Testis (tissue), 3 donors: ENCODE data around the gene CLEC10A. TPM values are rescaled to one million over a fixed set of nuclear protein-coding genes. Genes with fewer than 3 reads are reported as not detected.

ENCODE experiments used
- DNase-seq: peaks from one replicate; pipeline ENCODE4 v3.0.0-alpha.2; 2019
- H3K27ac ChIP-seq, 2 donors: fragments of 200-600 bp; sonication (generic); one replicate each; pipeline ENCODE4 v1.5.1; 2019
- H3K27me3 ChIP-seq: fragments of 200-600 bp; sonication (generic); one replicate; pipeline ENCODE4 v1.5.1; 2019
- H3K36me3 ChIP-seq: fragments of 200-600 bp; sonication (generic); one replicate; pipeline ENCODE4 v1.5.1; 2017; ENCODE audit warnings: low read depth; ENCODE audit errors: missing control alignments
- H3K4me1 ChIP-seq: fragments of 200-600 bp; sonication (generic); one replicate; pipeline ENCODE4 v1.5.1; 2019
- H3K4me3 ChIP-seq, 2 donors: fragments of 200-600 bp; sonication (generic); one replicate each; pipeline ENCODE4 v1.5.1; 2017 to 2019
- H3K9me3 ChIP-seq: fragments of 200-600 bp; sonication (generic); one replicate; pipeline ENCODE4 v1.5.1; 2017
- POLR2A ChIP-seq: fragments of 450-650 bp; IDR thresholded peaks from one replicate; pipeline ENCODE4 v1.6.1; 2017; ENCODE audit warnings: antibody characterized with exemption, mild to moderate bottlenecking, moderate library complexity
- WGBS, 2 donors: methylation state at CpG; one replicate each; pipeline ENCODE4 v1.1.5; 2018; 5-methylcytosine and 5-hydroxymethylcytosine counted together
- intact Hi-C: fragments of 100-400 bp; cut with DNase I; formaldehyde crosslinking; loops from one replicate; pipeline ENCODE4 v1.15.1; 2023; ENCODE audit warnings: low total_unique reads
- polyA plus RNA-seq: library from polyadenylated mRNA; stranded (reverse); fragments of 350-450 nt; fragmentation: Illumina TruSeq; extraction: RNeasy Lipid Tissue Mini Kit (QIAGEN cat#74804); gene quantifications from one replicate; pipeline ENCODE4 v1.2.3, GENCODE V29; 2014; ENCODE audit warnings: low read depth, low replicate concordance; ENCODE audit not compliant: insufficient read depth
- total RNA-seq, 2 donors: library from RNA; depleted of rRNA; stranded (reverse); fragments of >200 nt; gene quantifications; one replicate each; pipeline ENCODE4 v1.2.3, GENCODE V29; 2016
- TF ChIP-seq, protein P1 (sequence below), 3 experiments: fragments of 450-650 bp in 2 of 3; fragments of 200-600 bp in 1 of 3; sonication (generic) in 1 of 3; IDR thresholded peaks; one replicate each; pipeline ENCODE4 v1.5.1; 2016 to 2019; ENCODE audit warnings: antibody characterized with exemption in 3 of 3, mild to moderate bottlenecking in 2 of 3, moderate library complexity in 1 of 3

CLEC10A gene
- total and polyA plus RNA-seq, 3 donors from 2014 or later = 3.5 to 11.7 (median 3.8) TPM

DNA sequence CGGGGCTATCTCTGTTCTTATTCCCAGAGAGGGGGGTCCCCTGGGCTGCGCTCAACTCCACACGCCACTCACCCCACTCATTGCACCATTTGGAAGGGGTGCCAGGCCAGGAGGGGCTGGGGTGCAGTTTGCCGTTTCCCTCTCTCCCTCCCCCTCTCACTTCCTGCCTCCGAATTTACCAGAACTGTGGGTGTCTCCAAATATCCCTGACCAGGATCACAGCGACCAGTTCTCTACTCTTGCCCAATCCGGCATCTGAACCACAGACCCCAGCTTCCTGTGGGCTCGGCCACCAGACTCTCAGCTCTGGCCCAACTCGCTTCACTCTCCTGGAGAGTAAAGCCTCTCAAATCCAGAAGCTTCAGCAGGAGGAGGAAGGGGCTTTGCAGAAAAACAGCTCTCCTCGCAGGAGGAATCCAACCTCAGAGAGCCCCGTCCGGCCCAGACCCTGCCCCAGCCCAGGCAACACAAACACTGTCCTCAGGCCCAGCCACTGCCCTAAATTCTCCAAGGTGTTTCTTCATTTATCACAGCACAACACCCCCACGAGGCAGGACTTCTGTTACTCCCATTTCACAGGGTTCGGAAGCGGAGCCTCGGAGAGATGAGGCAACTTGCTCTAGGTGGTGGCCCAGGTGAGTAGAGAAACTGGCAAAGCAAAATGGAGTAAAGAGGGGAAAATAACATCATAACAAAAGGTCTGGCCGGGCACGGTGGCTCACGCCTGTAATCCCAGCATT, 35.0 kb upstream of the CLEC10A start:
- Histone ChIP-seq H3K4me1 (no peaks in the 10 kb centered on the region), H3K27ac (no peak overlapping the region), H3K36me3 (no peaks in the 10 kb centered on the region), H3K9me3 (no peaks in the 10 kb centered on the region), H3K27me3 (no peaks in the 10 kb centered on the region), H3K4me3 (no peak overlapping the region)
- DNase-seq = no peak
- WGBS, 2 donors = 79% methylated on average over 18 to 19 of the region's 19 CpGs
- intact Hi-C loops = no loop called here
- TF ChIP-seq, protein P1, sequence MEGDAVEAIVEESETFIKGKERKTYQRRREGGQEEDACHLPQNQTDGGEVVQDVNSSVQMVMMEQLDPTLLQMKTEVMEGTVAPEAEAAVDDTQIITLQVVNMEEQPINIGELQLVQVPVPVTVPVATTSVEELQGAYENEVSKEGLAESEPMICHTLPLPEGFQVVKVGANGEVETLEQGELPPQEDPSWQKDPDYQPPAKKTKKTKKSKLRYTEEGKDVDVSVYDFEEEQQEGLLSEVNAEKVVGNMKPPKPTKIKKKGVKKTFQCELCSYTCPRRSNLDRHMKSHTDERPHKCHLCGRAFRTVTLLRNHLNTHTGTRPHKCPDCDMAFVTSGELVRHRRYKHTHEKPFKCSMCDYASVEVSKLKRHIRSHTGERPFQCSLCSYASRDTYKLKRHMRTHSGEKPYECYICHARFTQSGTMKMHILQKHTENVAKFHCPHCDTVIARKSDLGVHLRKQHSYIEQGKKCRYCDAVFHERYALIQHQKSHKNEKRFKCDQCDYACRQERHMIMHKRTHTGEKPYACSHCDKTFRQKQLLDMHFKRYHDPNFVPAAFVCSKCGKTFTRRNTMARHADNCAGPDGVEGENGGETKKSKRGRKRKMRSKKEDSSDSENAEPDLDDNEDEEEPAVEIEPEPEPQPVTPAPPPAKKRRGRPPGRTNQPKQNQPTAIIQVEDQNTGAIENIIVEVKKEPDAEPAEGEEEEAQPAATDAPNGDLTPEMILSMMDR (IDR thresholded peaks at IDR 0.05) = no peak
- TF ChIP-seq POLR2A = no peak

DNA sequence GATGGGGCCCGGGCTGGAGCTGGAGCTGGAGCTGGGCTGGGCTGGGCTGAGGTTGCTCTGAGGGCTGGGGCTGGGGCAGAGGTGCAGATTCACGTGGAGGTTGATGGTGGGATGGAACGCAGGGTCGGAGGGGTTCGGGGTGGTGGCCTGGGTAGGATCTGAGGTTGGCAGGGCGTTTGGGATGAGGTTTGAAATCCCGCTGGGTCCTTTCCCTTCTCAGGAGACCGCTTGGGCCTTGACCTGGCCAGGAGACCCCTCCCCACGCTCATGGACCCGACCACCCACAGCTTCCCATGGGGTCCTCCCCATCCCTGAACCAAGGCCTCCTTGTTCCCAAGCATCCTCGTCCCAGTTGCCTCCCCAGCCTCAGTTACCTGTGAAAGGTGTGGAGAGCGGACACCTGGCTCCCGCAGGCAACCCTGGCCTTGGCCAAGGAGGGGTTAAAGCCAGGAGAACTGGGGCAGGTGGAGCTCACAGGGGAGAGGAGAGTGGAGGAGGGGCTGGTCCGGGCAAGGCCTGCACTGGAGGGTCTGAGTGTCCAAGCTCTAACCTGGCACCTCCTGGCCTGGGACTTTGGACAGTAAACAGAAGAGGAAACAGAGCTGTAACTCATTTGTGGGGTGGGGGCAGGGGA, 34.3 kb upstream of the CLEC10A start, which contains the start of gene ASGR2:
TSS of gene ASGR2 (minus strand) at position 582 of the 634 bp plus-strand sequence. CDS start 582 bp downstream, outside the sequence.
- Histone ChIP-seq H3K27me3 (no peaks in the 10 kb centered on the region), H3K27ac (no peak within 1 kb of the TSS), H3K4me1 (no peaks in the 10 kb centered on the region), H3K4me3 (no peak within 1 kb of the TSS), H3K36me3 (no peaks in the 10 kb centered on the region), H3K9me3 (no peaks in the 10 kb centered on the region)
- no peak for TF ChIP-seq POLR2A
- TF ChIP-seq, protein P1 (IDR thresholded peaks at IDR 0.05) = no peak
- no peak for DNase-seq
- 69 to 78% methylated on average over 6 to 14 of the region's 14 CpGs for WGBS, 2 donors
- intact Hi-C loops = no loop called here

DNA sequence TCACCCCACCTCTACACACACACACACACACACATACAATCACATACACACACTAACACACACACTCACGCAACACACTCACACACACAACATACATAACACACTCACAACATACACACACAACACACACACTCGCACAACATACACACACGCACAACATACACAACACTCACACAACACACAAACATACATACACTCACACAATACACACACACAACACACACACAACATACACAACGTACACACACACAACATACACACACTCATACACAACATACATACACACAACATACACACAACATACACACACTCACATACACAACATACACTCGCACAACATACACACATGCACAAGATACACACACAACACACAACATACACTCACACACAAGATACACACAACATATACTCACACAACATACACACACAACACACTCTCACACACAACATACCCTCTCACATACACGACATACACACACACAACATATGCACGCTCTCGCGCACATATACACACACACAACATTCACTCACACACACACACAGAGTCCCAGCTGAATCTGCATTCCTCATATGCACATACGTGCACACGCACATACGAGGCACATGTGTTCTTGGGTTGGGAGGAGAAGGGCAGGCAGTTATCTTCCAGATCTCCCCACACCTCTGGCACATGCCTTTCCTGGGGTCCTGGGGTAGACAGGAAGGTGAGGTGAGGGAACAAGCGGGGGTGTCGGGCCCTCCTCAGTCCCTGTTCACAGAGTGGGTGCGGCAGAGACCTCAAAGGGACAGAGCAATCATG, 33.4 kb upstream of the CLEC10A start:
- DNase-seq = no peak

DNA sequence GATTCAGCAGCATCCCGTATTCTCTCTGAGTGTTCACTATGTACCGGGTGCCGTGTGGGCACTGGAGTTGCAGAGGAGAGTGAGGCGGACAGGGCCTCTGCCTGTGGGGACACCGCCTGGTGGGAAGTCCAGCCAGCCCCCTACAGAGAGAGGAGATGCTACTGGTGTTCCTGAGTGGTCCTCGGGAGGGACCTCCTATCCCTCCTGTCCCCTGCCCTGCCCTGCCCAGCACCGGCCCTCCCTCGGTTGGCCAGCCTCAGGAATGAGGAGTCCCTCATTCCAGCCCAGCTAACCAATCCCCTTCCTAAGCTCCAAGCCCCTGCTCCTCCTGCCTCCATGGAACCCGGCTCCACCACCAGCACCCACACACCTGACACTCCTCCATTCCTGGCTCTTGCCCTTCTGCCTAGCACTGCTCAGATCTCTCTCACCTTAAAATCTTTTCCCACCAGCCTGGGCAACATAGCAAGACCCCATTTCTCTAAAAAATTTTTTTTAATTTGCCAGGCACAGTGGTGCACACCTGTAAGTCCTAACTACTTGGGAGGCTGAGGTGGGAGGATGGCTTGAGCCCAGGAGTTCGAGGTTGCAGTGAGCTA, 32.6 kb upstream of the CLEC10A start:
- no peak overlapping the region for H3K4me3 ChIP-seq
- no peak overlapping the region for H3K27ac ChIP-seq
- no peaks in the 10 kb centered on the region for H3K36me3 ChIP-seq
- DNase-seq = no peak
- WGBS, 2 donors = 56 to 72% methylated on average over 9 to 10 of the region's 10 CpGs
- intact Hi-C loops = no loop called here
- no peaks in the 10 kb centered on the region for H3K9me3 ChIP-seq
- TF ChIP-seq POLR2A = no peak
- TF ChIP-seq, protein P1 (IDR thresholded peaks at IDR 0.05) = no peak
- H3K27me3 ChIP-seq = no peaks in the 10 kb centered on the region
- H3K4me1 ChIP-seq = no peaks in the 10 kb centered on the region

More for the DNA sequence above, 33.4 kb upstream of the CLEC10A start:
- Histone ChIP-seq H3K9me3 (no peaks in the 10 kb centered on the region), H3K4me3 (no peak overlapping the region), H3K36me3 (no peaks in the 10 kb centered on the region), H3K27ac (no peak overlapping the region), H3K27me3 (no peaks in the 10 kb centered on the region), H3K4me1 (no peaks in the 10 kb centered on the region)
- TF ChIP-seq POLR2A = no peak
- TF ChIP-seq, protein P1 (IDR thresholded peaks at IDR 0.05) = no peak
- intact Hi-C loops = no loop called here
- 93 to 94% methylated on average over 15 of the region's 15 CpGs for WGBS, 2 donors
